Tibial nerve (tissue), 4 donors: ENCODE measurements around the gene VPS72. TPM values are rescaled to one million over a fixed set of nuclear protein-coding genes. Genes with fewer than 3 reads are reported as not detected.

Source experiments
- DNase-seq, 2 donors: peaks; one replicate each; pipeline ENCODE4 v3.0.0-alpha.2; 2019; ENCODE audit warnings: low spot score in 2 of 2
- H3K27ac ChIP-seq, 4 donors: fragments of 200-600 bp; sonication (generic) in 3 of 4; one replicate each; pipeline ENCODE4 v1.5.1; 2017 to 2019; ENCODE audit warnings: mild to moderate bottlenecking in 1 of 4
- H3K27me3 ChIP-seq, 2 donors: fragments of 200-600 bp; sonication (generic) in 1 of 2; one replicate each; pipeline versions ENCODE4 v1.5.1 to v1.6.0; 2017 to 2019
- H3K36me3 ChIP-seq, 3 donors: fragments of 200-600 bp; sonication (generic); one replicate each; pipeline ENCODE4 v1.5.1; 2018 to 2019
- H3K4me1 ChIP-seq, 4 donors: fragments of 200-600 bp; sonication (generic) in 3 of 4; one replicate each; pipeline ENCODE4 v1.5.1; 2017 to 2019
- H3K4me3 ChIP-seq, 4 donors: fragments of 200-600 bp; sonication (generic) in 3 of 4; one replicate each; pipeline ENCODE4 v1.5.1; 2017 to 2019; ENCODE audit warnings: mild to moderate bottlenecking in 1 of 4, moderate library complexity in 1 of 4
- H3K9me3 ChIP-seq, 4 donors: fragments of 200-600 bp; sonication (generic) in 3 of 4; one replicate each; pipeline ENCODE4 v1.5.1; 2017 to 2019
- EP300 ChIP-seq, 2 donors: sonication (generic); formaldehyde crosslinking; IDR thresholded peaks; one replicate each; pipeline ENCODE4 v1.6.1; 2017; ENCODE audit warnings: antibody characterized with exemption in 2 of 2, mild to moderate bottlenecking in 1 of 2
- POLR2A ChIP-seq, 2 donors: fragments of 450-650 bp; IDR thresholded peaks; one replicate each; pipeline ENCODE4 v1.6.1; 2017; ENCODE audit warnings: antibody characterized with exemption in 2 of 2, mild to moderate bottlenecking in 2 of 2, moderate library complexity in 2 of 2
- WGBS, 2 donors: methylation state at CpG; one replicate each; pipeline ENCODE4 v1.1.5; 2018; 5-methylcytosine and 5-hydroxymethylcytosine counted together
- total RNA-seq, 4 donors: library from RNA; depleted of rRNA; stranded (reverse); fragments of >200 nt; gene quantifications; one replicate each; pipeline ENCODE4 v1.1.0, GENCODE V29; 2016
- TF ChIP-seq, protein P1 (sequence below), 5 experiments: fragments of 200-600 bp in 3 of 5; fragments of 450-650 bp in 2 of 5; sonication (generic) in 3 of 5; IDR thresholded peaks; one replicate each; pipeline ENCODE4 v1.5.1; 2016 to 2019; ENCODE audit warnings: antibody characterized with exemption in 5 of 5, mild to moderate bottlenecking in 3 of 5, moderate library complexity in 2 of 5

Gene VPS72
- total RNA-seq, 4 donors from 2014 or later = 24.5 to 35.5 (median 31.0) TPM

GRCh38 chr1:151135433-151136385 lies 54.3 kb downstream of the VPS72 start:
- TF ChIP-seq EP300 (IDR thresholded peaks at IDR 0.05) (no peak), POLR2A (IDR thresholded peaks at IDR 0.05) (no peak)
- TF ChIP-seq, protein P1, sequence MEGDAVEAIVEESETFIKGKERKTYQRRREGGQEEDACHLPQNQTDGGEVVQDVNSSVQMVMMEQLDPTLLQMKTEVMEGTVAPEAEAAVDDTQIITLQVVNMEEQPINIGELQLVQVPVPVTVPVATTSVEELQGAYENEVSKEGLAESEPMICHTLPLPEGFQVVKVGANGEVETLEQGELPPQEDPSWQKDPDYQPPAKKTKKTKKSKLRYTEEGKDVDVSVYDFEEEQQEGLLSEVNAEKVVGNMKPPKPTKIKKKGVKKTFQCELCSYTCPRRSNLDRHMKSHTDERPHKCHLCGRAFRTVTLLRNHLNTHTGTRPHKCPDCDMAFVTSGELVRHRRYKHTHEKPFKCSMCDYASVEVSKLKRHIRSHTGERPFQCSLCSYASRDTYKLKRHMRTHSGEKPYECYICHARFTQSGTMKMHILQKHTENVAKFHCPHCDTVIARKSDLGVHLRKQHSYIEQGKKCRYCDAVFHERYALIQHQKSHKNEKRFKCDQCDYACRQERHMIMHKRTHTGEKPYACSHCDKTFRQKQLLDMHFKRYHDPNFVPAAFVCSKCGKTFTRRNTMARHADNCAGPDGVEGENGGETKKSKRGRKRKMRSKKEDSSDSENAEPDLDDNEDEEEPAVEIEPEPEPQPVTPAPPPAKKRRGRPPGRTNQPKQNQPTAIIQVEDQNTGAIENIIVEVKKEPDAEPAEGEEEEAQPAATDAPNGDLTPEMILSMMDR (IDR thresholded peaks at IDR 0.05) = no peak
- H3K4me1 ChIP-seq = peaks cover 0 to 18% (median 0%) of the 10 kb centered on the region in 4 donors
- DNase-seq = no peak
- peaks cover 0 to 75% (median 0%) of the 10 kb centered on the region in 3 donors for H3K36me3 ChIP-seq
- H3K27ac ChIP-seq = no peak overlapping the region
- WGBS, 2 donors = 85 to 87% methylated on average over 12 of the region's 12 CpGs
- H3K9me3 ChIP-seq = no peaks in the 10 kb centered on the region
- no peaks in the 10 kb centered on the region for H3K27me3 ChIP-seq
- H3K4me3 ChIP-seq = no peak overlapping the region

GRCh38 chr1:151134991-151135390 lies 55.0 kb downstream of the VPS72 start:
- TF ChIP-seq EP300 (IDR thresholded peaks at IDR 0.05) (no peak), POLR2A (IDR thresholded peaks at IDR 0.05) (no peak)
- TF ChIP-seq, protein P1 (IDR thresholded peaks at IDR 0.05) = no peak
- no peak for DNase-seq
- Histone ChIP-seq H3K4me3 (no peak overlapping the region), H3K4me1 (peaks cover 0 to 22% (median 0%) of the 10 kb centered on the region in 4 donors), H3K27me3 (no peaks in the 10 kb centered on the region), H3K9me3 (no peaks in the 10 kb centered on the region), H3K27ac (no peak overlapping the region), H3K36me3 (peaks cover 0 to 69% (median 0%) of the 10 kb centered on the region in 3 donors)
- 90 to 94% methylated on average over 7 of the region's 7 CpGs for WGBS, 2 donors

- no peaks in the 10 kb centered on the region for H3K27me3 ChIP-seq
- no peaks in the 10 kb centered on the region for H3K9me3 ChIP-seq
- TF ChIP-seq POLR2A (IDR thresholded peaks at IDR 0.05) (no peak), EP300 (IDR thresholded peaks at IDR 0.05) (no peak)
- TF ChIP-seq, protein P1 (IDR thresholded peaks at IDR 0.05) = no peak
- 70 to 74% methylated on average over 3 of the region's 3 CpGs for WGBS, 2 donors
- H3K4me1 ChIP-seq = peaks cover 0 to 22% (median 0%) of the 10 kb centered on the region in 4 donors
- H3K27ac ChIP-seq = no peak overlapping the region
- H3K36me3 ChIP-seq = peaks cover 0 to 64% (median 0%) of the 10 kb centered on the region in 3 donors
- no peak for DNase-seq
- no peak overlapping the region for H3K4me3 ChIP-seq
Observed at GRCh38 chr1:151134396-151134795, 55.6 kb downstream of the VPS72 start.

GRCh38 chr1:151133018-151133806 lies 56.8 kb downstream of the VPS72 start:
- Histone ChIP-seq H3K4me3 (no peak overlapping the region), H3K36me3 (peaks cover 0 to 52% (median 0%) of the 10 kb centered on the region in 3 donors), H3K27me3 (no peaks in the 10 kb centered on the region), H3K4me1 (peaks cover 0 to 22% (median 0%) of the 10 kb centered on the region in 4 donors), H3K9me3 (no peaks in the 10 kb centered on the region), H3K27ac (peak overlapping the region in 1 of 4 donors; percentile 10)
- DNase-seq = no peak
- WGBS, 2 donors = 58 to 76% methylated on average over 45 to 55 of the region's 65 CpGs
- TF ChIP-seq POLR2A (IDR thresholded peaks at IDR 0.05) = no peak
- TF ChIP-seq, protein P1 (IDR thresholded peaks at IDR 0.05) = no peak
- no peak for TF ChIP-seq EP300 (IDR thresholded peaks at IDR 0.05)
